ENCODE data around the gene APPL2.
"Not testable (repeated sequence)": the region's sequence is repeated elsewhere in the genome, so short reads cannot be mapped to it uniquely, and the experiment has no call there.

APPL2 gene

DNA sequence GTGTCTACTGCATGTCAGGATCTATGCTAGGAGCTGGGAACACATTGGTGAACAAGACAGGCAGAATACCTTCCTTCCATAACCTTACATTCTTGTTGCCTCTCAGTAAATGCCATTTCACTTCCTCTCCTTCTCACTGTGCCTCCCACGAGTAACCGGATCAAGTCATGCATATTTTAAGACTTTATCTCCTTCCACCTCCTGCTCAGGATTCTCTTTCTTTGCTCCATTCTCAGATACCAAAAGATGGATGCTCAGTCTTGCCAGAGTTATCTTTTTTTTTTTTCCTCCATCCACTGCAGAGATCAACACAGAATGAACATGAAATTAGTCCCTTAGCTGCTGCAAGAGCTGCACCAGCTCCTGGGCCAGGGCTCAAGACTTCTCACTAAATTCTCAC lies 20.0 kb upstream of the APPL2 start:
- DNase-seq: no peak

DNA sequence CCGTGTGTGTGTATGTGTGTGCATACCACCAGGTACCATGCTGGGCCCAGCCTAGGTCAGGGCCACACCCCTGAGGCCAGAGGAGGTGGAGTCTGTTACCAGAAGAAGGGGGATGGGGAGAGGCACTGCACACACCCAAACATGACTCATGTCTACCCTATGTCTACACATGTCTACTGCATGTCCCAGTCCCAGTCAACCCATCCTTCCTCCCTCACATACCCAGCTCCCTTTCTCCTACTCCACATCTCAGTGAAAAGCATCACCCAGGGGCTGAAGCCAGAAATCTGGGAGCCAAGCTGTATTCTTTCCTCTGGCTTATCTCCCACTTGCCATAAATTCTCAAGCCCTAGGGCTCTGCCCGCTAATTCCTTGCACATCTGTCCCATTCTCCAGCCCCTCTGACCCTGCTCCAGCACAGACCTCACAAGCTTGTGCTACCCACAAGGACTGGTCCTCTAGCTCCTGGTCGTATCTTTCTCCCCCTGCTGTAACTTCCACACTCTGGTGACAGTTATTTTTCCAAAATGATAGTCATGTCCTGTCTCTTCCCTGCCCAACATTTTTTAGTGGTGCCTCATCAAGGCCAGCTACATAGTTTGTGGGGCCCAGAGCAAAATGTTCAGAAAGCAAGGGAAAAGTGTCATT lies 18.0 kb upstream of the APPL2 start:
- no peak for DNase-seq

DNA sequence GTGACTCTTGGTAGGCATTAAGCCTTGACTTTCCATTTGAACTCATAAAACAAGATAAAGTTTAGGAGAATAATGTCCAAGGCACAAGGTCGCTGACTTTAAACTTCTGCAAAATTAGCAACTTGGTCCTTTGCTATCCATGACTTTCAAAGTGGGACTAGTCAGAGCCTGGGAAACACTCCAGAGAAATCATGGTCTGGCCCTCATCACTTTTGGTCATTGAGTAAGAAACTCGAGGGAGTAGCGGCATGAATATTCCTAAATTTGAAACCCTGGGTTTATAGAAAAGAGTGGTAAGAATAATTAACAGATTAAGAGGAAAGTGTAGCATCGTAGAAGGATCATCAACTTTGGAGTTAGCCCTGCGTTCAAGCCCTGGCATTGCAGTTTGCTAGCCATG lies 16.9 kb upstream of the APPL2 start:
- no peak for DNase-seq

DNA sequence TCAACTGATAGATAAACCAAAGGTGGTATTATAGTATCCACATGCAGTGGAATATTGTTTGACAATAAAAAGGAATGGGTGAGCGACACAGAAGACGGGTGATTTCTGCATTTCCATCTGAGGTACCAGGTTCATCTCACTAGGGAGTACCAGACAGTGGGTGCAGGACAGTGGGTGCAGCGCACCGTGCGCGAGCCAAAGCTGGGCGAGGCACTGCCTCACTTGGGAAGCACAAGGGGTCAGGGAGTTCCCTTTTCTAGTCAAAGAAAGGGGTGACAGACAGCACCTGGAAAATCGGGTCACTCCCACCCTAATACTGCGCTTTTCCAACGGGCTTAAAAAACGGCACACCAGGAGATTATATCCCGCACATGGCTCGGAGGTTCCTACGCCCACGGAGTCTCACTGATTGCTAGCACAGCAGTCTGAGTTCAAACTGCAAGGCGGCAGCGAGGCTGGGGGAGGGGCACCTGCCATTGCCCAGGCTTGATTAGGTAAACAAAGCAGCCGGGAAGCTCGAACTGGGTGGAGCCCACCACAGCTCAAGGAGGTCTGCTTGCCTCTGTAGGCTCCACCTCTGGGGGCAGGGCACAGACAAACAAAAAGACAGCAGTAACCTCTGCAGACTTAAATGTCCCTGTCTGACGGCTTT lies 9.9 kb upstream of the APPL2 start:
- not testable (repeated sequence) for DNase-seq

DNA sequence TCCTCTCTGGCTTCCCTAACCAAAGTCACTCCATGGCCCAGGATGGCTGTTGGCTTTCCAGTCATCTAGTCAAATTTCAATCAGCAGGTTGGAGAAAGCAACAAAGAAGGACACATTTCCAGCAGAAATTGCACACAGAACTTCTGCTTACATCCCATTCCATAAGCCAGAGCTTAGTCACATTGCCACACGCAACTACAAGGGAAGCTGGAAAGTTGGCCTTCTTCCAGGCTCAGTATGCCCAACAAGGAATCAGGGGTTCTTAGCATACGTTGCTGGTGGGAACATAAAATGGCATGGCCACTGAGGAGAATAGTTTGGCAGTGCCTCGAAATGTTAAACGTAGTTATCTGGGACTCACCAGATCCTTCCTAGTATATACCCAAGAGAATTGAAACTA lies 9.3 kb upstream of the APPL2 start:
- DNase-seq: peak in 1 of 2 experiments; percentile 26

DNA sequence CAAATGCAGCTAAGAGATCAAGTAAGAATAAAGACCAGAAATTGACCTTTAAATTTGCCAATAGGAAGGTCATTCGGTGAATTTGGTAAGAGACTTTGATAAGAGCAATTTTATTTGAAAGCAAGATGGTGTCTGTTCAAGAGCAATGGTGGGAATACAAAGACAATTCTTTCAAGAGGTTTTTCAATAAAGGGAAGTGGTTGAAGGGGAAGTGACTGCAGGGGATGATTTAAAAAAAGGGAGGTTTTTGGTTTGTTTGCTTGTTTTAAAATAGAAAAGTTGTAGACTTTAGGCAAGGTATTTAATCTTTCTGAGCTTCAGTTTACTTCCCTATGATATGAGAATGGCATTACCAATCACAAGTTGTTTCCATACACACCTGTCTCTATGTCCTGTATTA lies 4.3 kb upstream of the APPL2 start:
- no peak for DNase-seq

DNA sequence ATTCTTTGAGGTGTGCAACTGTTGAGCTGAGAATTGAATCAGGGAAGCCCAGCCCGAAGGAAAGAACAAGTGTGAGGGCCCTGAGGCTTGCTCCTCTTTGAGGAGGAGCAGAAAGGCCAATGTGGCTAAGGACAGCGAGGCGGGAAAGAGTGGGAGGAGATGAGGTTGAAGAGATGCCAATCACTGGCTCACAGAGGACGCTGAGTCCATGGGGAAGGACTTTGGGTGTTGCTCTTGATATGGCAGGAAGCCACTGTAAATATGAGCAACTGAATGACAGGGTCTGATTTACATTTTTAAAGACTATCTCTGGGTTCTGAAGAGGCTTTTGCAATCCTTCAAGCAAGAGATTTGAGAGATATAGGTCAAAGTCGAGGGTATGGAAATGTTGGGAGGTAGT lies 3.3 kb upstream of the APPL2 start:
- DNase-seq: no peak

DNA sequence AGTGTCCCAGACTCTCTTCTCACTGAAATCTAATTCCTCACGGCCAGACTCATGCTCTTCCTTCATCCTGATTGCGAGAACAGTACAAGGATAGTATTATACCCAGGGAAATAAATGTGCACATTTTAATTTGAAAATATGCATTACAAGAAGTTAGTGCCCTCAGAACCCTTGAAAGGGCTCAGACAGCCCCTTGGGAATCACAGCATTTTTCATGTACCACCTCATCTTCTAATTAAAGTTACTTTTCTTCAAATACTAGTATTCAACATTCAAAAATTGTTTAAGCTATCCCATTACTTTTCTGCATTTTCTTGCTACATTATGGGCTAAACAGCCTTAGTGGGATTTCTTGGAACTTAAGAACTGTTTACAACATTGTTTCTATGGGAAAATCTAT lies 1.7 kb upstream of the APPL2 start:
- no peak for DNase-seq

DNA sequence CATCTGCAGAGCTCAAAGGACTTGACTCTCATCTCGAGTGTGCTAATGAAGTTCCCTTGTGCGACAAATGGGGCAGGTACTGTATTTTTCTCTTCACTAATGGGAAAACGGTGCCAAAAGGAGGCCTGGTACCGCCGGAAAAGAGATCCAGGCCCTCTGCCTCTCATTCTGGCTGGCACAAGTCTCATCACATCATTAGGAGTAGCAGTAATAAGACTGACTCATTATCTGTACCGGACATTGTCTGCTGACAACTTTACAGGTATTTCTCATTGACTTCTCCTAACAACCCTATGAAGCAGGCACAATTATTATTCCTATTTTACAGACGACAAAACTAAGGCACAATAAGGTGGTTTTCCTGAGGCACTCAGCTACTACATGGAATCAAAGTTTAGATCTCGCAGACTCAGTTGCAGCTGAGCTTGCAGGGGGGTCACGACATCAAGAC lies 668 bp downstream of the APPL2 start:
- peak in 1 of 2 experiments; percentile 14 for DNase-seq

DNA sequence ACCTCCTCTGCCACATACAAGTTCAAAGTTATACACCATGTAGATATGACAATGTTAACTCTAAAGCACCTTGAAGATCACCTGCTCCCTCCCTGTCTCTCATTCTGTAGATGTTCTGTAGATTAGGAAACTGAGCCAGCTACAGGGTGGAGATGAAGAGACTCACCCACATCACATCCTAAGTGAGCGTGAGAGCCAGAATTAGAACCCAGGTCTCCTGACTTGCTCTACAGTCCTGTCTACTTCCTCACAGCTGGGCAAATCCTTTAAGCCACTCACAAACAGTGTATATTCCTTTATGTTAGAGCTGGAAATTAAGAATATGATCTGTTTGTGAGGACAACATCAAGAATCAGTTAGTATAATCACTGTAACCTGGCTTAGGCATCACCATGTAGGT lies 1.8 kb downstream of the APPL2 start:
- no peak for DNase-seq

DNA sequence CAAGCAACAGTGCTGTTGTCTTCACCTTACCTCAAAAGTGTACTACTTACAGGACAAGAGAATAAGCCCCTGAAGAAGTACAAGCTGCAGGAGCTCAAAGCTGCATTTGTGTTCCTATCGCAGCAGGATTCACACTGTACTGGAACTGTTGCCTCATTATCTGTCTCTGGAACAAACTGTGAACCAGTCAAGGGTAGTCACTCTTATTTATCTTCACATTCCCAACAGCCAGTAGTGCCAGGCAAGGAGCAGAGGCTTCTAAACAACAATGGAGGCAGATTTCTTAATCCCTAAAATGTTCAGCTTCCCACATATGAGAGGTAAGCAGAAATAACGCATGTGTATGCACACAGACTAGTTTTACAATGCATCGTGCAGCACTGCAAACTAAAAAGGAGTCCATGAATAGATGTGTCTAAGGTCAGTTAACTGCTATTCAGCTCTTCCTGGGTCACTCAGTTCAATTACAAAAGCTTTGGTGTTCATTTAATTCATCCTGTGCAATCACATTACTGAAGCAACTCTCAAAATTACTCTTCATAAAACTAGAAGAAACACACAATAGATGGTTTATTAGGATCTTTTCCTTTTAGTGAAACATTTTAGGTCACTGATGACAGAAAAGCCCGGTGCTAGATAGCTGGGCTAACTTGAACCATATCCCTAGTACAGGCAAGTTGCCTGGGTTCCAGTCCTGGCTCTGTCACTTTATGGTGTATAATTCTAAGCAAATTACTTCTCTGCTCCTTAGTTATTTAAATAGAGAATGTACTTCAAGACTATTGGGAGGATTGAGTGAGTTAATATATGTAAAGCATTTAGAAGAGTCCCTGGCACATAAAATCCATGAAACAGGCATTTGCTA lies 2.7 kb downstream of the APPL2 start:
- DNase-seq: no peak

DNA sequence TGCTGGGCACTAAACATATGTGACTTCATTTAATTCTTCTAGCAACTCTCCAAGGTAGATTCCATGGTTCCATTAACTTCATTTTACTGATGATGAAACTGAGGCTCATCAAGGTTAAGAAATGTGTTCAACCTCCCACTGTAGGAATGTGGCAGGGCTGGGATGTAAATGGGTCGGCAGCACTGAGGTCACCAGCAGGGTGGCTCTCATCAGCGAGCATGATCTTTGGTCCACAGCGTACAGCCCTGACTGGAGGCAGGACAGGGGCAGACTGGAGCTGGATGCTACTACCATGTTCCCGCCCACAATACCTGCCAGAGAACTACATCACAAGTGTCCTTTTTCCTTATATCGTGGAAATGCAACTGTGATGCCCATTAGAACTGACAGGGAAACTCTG lies 4.6 kb downstream of the APPL2 start:
- DNase-seq: no peak

DNA sequence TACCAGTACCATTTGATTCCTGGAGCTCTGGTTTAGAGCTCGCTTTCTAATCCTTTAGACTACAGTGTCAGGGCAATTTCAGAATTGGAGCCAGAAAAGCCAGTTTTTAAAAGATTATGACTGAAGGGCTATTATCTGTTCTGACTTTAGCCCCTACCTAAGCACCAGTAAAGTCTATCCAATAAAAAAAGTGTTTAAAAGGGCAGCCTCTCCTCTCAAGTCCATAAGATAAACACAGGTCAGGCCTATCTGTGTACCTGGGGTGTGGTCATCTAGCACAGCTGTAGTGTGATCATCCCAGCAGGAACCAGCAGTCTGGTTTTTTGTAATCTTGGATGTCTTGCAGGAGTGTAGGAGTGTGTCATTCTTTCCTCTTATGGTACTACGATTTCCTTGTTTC lies 6.6 kb downstream of the APPL2 start:
- DNase-seq: no peak

DNA sequence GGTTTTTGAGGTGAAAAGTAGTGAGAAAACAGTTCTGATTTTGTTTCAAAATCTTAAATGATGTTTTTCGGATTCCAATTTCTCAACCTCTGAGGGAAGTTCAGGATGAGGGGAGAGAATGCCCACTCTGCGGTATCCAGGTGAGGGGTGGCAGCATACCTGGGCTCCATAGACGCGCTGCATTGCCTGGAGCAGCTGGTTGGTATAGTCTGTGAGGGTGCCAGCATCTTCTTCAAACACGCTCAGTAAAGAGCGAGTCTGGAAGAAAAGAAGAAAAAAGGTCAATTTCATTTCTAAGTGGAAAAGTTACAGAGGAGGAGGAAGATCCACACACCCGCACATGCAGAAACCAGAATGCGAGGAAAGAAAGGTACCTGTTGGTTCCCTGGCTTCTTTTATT lies 7.0 kb downstream of the APPL2 start:
- no peak for DNase-seq

DNA sequence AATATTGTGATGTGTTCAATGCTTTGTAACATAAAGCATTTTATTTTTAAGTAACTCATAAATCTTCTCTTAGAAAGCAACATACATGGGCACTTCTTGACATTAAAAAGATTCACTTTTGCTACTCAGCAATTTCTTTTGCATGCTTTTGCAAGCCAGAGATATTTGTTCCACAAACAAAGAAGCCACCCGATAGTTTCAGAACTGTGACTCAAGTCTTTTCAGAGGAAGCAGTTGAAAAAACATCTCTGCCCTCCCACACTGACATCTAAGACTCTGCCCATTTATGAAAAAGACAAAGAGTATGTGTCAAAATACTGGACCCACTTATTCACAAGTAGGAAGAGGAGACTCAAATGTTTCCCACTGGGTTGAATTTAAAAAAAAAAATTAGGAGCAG lies 7.5 kb downstream of the APPL2 start:
- DNase-seq: no peak

DNA sequence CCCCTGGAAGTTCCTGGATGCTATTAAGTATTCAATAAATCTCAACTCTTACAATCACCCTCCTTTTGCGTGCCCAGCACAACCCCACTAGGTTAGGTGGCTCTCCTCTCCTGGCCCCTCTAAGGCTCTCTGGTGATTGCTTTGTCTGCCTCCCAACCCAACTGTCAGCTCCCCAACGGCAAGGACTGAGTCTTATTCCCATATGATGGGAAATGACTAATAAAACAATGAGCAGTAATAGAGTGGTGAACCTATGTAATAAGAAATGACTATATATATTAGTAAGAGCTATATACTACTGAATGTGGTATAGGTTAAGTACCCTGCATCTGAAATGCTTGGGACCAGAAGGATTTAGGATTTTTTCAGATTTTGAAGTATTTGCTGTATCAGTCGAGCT lies 8.1 kb downstream of the APPL2 start:
- no peak for DNase-seq

DNA sequence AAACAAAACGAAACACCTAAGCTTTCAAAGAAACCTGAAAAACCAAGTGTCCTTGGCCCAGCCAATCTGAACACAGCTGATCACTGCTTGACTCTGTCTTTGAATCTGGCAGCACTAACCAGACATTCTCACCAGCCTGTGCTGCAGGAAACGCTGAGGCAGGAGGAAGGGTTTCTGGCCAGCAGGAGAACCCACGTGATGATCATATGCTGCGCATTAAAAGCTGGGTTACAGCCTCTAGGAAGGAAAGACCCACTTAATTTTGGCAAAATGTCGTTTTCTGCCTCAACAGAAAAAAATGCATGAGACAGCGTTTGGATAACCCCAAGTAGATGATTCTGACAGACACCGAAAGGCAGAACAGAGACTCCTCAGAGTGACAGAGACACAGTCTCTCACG lies 9.8 kb downstream of the APPL2 start:
- no peak for DNase-seq

DNA sequence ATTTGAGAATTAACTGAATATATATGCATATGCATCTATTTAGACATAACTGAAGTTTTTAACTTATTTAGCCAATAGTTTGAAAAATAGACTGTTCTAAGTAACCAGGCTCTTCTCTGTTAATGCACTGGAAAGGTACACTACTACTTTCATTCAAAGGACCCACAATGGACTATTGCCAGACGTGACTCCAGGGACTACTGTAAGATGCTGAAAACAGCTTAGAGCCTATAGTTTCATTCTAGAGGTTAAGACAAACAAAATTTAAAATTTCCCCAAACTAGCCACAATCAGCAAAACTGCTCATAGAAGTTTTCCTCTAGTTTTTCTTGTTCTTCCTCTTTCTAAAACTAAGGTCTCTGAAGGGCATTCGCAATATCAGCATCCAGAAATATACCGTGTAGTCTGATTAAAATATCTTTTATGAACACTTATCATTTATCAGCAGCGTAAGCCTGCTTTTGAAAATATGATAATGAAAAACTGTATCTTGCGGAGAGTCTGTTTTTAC lies 10.4 kb downstream of the APPL2 start:
- DNase-seq: no peak

DNA sequence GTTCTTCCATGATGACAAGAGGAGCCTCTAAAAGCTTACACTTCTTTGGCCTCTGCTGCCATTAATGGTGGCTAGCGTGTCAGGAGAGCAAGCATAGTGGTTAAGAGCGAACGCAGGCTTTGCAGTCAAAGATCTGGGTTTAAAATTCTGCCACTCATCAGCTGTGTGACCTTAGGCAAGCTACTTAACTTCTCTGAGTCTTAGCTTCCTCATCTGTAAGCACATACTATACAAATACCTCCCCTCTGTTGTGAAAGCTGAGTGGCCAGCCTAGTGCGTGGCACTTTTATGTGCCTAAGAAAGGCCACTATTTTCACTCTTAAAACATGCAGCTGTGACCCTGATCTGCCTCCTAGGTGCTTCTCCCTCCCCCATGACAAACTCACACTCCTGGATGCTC lies 11.6 kb downstream of the APPL2 start:
- no peak for DNase-seq

DNA sequence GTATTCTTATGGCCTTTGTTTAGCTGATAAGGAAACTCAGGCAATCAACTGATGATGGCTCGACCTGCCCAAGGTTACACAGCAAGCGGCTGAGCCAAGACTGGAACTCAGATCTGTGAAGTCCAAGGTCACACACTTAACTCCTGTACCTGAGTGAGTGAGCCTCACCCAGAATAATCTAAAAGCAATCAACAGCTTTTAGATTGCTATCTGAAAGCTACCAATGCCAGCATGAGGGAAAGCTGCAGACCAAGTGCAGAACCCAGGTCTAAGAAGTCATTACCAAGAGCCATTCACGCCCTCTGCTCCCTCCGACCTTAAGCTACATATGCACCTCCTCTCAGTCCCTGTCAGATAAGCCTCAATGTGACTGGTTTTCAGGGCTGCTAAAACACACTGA lies 12.1 kb downstream of the APPL2 start:
- no peak for DNase-seq

DNA sequence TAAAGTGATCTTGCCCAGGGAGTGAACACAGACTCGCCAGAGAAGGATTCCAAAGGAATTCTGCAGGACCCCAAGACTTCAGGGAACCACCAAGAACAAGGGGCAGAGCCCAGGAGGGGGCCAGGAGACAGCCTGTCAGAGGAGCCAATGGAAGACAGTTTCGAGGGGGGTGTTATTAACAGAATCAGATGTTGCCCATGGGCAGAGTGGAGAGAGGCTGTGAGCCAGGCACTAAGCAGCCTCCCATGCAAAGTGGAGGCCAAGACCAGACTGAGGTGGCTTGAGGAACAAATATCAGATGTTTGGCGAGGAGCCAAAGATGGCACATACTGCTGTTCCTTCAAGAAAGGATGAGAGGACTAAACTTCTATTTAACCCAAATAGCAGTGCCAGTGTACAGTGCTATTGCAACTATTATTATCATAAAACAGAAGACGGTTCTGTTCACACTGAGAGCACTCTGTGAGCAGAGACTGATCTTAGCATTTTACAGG lies 12.6 kb downstream of the APPL2 start:
- DNase-seq: no peak

DNA sequence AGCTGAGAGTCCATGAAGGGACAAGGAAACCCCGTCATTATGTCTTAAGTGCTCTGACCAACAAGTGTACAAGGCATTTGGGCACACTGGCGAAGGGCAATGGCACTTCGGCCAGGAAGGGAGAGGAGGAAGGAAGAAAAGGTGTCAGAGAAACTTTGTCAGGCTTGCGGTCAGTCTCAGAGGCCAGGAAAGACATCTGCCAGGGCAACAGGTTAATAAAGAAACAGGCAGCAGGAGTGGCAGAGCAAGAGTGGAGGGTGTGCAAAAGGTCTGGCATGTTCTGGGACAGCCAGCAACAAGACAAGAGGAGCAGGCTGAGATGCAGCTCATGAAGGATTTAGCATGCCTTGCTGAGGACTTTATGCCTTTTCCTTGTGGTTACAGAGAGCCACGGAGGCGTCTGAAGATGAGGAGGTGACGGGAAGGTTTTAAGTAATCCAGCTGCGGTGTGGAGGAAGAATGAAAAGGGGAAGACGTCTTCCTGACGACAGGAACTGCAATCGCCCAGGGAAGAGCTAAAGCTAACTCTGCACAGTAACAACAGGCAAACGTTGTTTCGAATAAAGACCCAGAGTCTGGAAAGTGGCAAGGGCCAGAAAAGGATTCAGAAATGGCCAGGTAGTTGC lies 13.1 kb downstream of the APPL2 start:
- no peak for DNase-seq

DNA sequence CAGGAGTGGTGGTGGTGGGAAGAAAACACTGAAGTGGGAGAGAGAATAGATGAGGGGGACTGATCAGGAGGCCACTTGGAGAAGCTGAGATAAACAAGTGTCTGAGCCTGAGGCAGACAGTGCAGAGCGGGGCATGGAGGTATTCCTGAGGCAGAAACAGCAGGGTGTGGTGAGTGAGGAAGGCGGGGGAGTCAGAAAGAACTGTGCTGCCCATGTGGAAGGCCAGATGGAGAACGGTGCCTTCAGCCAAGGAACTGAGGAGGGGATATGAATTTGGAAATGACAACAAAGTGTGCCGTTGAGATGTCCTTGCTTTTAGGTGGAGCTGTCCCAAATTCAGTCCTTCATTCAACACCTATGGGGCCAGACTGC lies 13.7 kb downstream of the APPL2 start:
- no peak for DNase-seq

All from SHP77 (cell line).